ENCODE measurements around the gene FAM98B.

The FAM98B gene

DNA sequence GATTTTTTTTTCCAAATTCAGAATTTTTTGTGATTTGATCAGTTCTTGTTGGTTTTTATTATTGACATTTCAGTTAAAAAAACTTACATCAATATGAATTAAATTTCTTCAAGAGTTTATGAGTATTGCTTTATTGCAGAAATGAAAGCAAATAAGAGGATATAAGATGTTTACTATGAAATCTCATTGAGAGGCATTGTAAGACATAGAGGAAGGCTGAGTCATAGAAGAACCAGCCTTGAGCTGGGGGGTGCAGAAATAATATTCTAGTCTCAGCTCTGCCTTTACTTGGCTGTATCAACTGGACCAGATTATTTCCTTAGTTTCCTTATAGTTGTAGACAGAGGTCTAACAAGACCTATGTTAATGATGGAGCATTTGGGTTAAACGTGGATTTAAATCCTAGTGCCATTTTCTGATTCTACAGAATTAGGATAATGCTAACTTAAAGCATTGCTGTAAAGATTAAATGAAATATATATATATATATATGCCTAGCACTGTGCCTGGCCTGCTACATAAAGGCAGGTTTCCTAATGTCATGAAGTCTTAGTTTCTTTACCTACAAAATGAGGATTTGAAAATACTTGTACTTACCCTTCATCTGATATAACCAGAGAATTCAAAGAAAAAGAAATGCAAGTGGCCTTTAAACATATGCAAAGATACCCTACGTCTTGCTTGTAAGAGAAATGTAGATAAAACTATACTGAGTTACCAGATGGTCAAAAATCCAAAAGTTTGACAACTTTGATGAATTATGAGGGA, 7.3 kb downstream of the FAM98B start:
- DNase-seq, result no peak

DNA sequence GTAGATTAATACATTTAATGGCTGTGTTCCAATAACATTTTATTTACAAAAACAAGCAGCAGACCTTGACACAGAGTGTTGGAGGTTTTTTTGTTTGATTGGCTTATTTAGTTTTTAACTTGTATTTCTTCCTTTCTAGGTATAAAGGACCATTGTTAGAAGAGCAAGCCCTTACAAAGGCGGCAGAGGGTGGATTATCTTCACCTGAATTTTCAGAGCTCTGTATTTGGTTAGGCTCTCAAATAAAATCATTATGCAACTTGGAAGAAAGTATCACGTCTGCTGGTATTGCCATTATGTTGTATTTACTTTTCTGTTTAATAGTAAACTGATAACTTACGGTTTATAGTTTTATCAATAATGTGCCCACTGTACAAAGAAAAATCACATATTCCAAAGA, 10.0 kb downstream of the FAM98B start:
- no peak for DNase-seq

DNA sequence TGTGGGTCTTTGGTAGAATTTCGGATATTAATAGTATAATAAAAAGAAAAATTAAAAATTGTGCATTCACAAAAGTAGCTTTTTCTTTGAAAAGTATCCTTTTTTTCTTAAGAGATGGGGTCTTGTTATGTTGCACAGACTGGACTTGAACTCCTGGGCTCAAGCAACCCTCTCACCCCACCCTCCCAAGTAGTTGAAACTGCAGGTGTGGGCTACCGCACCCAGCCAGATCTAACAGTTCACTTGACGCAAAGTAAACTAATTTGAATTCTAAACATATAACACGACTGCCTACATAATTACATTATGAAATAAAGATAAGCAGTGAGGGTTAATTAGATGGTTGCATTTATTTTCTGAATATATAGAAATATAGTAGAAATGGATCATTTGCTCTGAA, 10.7 kb downstream of the FAM98B start:
- DNase-seq, result no peak

DNA sequence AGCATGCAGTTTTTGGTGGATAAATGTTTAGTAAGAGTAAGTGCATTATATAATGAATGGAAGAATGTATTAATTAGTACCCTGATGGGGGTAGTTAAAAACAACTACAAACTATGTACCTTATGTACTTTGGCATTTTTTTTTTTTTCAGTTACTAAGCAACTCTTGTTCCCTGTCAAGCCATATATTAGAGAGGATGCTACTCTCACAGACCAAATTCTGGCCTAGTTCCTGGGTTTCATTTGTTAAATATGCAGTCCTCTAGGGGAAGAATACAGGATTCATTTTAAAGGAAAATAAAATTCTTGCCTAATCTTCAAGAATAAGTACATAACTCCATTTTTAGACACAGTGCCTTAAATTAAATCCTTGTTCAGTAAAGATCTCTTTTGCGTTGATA, 16.9 kb downstream of the FAM98B start:
- no peak for DNase-seq

DNA sequence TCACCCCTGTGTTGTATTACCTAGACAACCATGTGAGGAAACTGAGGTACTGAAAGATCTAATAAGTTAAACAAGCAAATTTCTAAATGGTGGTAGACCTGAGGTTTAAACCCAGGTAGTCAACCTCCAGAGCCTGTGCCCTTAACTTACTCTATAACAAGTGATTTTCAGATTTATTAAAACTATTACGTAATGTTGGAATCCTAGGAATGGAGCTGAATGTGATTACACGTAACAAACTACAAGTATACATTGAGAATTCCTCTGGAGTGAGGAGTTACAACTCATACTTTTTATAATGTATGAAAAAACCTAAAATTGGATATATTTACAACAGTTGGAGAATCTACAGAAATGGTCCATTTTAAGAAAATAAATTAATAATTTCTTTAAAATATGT, 18.0 kb downstream of the FAM98B start:
- DNase-seq, result no peak

DNA sequence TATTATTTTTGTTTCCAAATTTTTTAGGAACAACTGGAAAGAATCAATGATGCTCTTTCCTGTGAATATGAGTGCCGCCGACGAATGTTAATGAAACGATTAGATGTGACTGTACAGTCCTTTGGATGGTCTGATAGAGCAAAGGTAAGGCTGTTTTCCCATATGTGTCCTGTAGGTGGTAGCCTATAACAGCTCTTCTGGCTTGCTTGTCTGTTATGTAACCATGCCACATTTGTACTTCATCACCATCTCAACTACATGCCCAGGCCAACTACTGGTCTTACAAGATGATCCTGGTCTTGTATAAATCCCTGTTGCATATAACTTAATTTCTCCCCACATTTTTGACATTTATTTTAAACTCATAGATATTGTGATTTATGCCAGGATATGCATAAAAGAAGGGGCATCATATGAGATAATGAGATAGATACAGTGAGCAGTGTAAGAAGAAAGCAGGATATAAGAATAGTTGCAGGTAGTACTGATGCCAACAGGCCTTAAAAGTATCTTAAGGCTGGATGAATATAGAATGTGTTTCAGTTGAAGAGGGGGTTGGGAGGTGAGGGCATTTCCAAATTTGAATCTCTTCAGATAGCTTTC, 20.3 kb downstream of the FAM98B start:
- DNase-seq, result no peak

DNA sequence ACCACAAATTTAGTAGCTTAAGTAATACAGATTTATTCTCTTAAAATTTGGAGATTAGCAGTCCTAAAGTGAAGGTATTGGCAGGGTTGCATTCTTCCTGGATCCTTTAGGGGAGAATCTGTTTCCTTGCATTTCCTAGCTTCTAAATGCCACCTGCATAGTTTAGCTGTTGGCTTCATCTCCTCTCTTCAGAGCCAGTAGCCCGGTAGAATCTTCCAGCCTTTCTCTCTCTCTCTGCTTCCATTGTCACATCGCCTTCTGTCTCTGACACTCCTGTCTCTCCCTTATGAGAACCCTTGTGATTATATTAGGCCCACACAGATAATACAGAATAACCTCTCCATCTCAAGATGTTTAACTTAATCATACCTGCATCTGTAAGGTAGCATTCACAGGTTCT, 21.4 kb downstream of the FAM98B start:
- DNase-seq, result no peak

DNA sequence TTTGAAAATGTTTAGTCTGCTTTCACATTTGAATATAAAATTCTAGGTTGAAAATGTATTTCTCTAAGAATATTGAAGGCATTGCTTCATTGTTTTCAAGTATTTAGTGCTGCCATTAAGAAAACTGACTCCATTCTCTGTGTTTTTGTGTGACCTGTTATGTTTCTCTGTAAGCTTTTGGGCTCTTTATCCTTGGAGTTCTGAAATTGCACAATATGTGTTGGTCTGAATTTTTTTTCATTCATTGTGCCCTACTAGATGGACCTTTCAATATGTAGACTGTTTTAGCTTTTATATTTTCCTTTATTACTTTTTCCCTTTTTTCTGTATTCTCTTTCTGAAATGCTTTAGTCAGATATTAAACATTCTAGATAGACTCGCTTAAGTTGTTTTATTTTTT, 22.2 kb downstream of the FAM98B start:
- no peak for DNase-seq

DNA sequence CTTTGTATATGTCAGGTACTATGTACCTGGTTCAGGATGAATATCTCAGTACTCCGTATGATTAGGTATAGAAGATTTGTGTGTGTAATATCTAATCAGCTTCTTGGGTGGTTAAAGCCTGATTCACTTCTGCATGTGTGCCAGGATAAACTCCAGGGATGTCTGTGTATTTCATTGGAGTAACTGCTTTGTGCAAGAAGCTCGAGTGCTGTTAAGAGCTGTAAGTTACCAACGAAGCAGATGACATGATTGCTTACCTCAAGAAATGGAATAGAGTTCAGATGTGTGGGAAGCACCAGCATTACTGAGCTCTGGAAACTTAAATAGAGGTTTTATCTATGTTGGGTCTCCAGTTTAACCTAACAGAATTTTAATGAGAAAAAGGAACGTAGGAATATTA, 23.7 kb downstream of the FAM98B start:
- DNase-seq, result no peak

DNA sequence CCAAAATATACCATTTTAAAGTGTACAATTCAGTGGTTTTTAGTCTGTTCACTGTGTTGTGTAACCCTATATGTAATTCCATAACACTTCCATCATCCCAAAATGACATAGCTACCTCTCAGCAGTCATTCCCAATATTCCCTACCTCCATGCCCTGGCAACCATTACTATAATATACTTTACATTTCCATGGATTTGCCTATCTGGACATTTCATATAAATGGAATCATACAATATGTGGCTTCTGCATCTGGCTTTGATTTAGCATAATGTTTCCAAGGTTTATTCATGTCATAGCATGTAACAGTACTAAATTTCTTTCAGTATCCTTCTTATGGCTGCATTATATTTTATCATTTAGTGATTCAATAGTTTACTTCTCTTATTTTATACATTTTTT, 25.3 kb downstream of the FAM98B start:
- DNase-seq, result no peak

DNA sequence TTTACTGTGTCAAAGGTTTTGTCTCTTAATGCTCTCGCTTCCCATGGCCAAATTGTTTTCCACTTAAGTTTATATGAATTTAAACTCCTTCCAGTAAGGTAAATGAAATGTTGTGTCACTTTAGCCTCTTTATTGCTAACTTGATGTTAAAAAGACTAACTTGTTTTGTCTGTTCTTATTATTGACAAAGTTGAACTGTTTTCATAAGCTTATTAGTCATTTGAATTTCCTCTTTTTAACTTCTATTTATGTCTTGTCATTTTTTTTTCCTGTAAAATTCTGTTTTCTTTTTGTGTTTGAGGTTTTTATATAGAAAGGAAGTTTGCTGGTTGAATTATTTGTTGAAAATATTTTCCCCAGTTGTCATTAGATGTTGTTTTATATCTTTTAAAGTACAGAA, 25.8 kb downstream of the FAM98B start:
- no peak for DNase-seq

DNA sequence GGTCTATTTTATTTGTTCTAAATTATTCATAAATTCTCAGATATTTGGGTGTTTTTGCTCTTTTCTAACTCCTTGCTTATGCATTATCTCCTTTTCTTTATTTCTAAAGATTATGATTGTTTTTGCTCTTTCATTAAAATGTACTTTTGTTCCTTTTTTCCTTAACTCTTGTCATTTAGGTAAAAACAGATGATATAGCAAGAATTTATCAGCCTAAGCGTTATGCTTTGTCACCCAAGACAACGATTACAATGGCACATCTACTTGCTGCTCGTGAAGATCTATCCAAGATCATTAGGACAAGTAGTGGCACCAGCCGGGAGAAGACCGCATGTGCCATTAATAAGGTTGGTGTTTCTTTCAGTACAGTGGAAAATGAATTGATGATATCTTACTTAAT, 27.2 kb downstream of the FAM98B start:
- DNase-seq, result no peak

DNA sequence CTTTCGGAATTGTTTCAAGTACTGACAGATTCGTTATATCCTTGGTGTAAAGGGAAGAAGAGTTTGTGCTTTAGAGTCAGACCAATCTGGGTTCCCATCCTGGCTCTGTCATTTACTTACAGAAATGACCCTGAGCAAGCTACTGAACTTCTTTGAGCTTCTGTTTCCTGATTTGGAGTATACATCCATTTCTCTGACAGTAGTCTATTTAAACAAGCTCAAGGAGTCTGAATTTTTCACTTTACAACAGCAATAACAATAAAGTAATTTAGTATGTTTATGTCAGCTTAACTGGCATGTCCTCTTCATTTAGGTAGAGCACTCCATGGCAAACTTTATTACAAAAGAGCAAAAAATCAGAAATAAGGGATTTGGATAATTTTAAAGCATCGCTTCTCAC, 27.8 kb downstream of the FAM98B start:
- no peak for DNase-seq

DNA sequence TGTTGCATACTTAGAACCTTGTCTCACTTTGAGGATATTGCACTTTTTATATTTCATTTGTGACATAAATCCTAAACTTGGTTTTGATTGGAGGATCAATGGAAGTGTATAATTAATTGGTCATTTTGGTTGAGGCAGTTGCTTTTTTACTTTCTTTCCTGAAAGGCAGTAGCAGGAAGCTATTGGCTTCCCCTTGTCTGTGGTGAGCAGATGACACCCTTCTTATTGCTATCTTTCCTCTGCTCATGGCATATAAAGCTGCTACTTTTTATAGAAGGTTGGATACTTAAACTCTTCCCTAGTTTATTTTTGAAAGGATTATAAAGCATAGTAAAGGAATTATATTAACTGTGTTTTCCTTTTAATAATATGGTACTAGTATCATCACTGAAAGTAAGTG, 28.6 kb downstream of the FAM98B start:
- DNase-seq, result no peak

DNA sequence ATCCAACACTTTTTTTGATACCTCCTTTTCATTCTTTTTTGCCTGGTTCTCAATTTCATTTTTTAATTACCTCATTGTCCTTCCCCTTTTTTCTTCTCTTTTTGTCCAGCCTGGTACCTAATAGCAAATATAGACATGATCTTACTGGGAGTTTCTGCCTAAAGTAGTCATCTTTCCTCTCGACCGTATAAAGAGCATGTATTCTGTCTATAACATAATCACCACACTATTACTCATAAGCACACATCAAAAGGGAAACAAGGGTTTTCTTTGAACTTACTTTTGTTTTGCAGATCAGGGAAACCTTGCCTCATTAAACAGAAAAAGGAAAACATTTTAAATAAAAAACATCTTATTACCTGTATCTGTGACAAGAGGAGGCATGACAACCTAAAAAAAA, 33.0 kb downstream of the FAM98B start:
- DNase-seq, result no peak

DNA sequence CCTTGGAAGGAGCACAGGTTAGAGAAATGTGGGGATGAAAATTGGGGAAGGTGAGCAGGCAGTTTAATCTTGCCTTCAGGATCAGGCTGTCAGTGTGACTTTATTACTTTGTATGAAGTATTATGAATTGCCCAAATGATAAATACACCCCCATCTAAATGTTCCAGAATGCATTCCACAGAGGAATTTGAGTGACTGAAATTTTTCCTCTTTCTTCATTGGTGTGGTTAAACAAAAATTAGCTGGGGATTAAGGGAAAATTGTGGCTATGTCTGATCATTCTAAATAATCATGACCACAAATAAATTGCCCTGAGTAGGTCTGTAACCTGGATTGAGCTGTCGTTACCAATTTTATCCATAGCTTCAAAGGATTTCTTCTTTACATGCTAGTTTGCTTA, 33.5 kb downstream of the FAM98B start:
- no peak for DNase-seq

DNA sequence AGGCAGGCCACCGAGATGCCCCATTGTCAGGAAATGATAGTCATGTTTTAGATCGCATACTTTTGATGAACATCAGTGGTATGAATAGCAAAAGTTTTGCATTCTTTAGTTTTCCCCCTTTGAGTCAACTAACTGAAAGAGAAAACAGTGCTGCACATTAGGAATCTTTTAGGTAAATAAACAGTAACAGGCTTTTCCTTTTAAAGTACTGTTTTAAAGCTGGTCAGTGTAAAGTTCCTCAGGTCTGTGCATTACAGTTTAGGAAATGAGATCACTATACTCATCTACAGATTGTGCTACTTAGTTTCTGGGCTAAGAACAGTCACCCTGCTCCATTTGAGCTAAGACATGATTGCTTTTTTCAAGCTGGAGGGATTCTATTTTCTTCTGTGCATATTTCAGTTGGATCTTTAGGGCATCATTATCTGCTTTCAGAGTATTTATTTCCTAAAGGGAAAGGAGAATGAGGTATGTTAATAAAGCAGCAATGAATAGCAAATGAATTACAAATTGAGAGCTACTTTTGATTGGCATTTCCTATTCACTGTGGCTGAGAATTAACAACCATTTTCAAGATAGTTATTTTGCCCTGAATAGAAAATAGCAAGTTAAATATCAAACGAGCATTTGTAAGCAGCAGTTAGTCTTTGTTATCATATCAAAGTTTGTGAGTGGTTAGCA, 36.5 kb downstream of the FAM98B start:
- no peak for DNase-seq

DNA sequence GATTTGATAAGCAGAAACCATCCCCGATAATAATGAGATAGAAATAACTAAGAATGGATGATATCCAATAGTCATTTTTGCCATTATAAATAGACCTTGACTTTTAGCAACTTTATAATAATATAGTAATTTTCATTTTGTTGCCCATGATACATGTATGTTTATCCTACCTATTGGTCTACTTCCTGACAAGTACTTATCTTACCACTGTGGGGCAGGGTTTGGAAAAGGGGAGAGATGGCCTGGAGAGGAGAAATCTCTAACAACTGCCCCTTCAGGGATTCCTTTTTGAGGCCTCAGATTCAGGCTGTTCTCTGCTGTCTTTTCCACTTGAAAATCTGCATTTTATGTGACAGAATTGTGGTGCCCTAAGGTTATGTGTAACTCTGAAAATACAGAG, 42.2 kb downstream of the FAM98B start:
- DNase-seq, result no peak

DNA sequence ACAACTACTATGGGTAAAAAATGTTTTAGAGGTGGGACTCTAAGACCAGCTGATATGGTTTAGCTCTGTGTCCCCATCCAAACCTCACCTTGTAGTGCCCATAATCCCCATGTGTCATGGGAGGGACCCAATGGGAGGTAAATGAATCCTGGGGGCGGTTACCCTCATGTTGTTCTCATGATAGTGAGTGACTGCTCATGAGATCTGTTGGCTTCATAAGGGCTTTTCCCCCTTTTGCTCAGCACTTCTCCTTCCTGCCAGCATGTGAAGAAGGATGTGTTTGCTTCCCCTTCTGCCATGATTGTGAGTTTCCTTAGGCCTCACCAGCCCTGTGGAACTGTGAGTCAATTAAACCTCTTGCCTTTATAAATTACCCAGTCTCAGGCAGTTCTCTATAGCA, 45.7 kb downstream of the FAM98B start:
- DNase-seq, result no peak

DNA sequence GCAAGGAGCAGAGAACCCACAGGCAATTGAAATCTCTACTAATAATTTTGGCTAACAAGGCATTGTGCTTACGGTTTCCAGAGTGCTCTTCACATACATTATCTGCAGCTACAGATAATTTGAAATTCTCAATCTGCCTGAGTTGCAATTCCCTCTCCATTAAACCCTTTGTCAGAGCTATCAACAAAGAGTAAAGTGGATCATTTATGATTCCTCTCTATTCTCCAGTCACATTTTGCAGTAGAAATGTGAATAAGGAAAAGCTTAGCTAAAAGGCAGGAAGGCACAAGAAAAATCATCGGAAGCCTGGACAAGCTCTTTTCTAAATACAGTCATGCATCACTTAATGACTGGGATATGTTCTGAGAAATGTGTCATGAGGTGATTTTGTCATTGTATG, 49.6 kb downstream of the FAM98B start:
- DNase-seq, result no peak

DNA sequence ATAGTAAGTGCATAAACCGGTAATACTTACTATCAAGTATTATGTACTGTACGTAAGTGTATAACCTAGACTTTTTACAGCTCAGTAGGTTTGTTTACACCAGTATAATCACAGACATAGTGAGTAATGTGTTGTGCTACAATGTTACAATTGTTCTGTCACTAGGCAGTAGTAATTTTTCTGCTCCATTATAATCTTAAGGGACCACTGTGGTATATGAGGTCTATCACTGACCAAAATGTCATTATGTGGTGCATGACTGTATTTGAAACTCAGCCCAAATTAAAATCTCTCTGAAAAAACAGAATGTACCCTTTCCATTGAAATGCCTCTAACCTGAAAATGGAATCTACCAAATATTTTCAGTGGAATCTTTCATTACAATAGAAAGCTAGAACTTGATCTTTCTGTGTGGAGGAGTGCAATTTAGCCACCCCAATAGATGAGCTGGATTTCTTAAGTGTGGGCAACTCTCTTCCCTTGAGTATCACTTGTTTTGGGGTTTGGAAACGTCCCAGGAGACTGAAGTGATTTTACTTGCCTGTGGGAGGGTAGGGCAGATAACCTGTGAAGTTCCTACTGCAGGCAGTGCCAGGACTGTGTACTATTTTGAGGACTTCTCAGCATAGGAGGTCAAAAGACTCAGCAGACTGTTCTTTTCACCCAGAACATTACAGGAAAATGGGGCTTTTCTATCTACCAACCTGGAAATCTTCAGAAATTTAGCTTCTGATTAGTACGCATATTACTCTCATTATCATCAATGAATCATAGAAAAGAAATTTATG, 50.9 kb downstream of the FAM98B start:
- DNase-seq, result no peak

DNA sequence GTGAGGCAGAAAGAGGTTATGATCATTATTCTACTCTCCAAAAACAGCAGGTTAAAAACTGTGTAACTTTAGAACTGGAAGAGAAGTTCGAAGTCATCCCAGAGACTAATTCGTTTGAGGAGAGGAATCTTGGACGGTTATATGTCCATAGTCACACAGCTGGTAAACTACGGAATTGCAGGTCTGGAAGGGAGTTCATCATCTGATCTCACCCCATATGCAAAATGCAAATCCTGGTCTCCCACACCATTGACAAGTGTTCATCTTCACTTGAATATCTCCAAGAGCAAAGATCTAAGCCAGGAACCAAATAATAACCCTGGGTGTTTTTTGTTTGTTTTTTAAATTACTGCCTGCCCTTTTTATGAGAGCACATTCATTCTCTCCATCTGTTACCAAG, 53.1 kb downstream of the FAM98B start:
- DNase-seq, result no peak

DNA sequence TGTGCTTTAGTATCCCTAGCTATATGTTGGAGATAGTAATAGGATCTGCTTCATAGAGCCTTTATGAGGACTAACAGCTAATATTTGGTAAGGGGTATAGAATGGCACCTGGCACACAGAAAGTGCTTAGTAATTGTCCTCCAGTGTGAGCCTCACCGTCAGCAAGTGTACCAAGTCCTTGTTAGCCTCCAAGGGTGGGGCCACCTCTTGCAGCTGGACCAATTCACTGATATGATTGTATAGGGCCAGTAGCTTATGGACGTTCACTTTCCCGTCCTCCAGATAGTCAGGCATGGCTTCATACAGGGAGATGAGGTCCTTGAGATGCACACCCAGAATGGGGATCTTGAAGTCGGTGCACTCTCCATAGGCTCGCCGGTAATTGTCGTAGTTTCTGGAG, 53.6 kb downstream of the FAM98B start:
- no peak for DNase-seq

DNA sequence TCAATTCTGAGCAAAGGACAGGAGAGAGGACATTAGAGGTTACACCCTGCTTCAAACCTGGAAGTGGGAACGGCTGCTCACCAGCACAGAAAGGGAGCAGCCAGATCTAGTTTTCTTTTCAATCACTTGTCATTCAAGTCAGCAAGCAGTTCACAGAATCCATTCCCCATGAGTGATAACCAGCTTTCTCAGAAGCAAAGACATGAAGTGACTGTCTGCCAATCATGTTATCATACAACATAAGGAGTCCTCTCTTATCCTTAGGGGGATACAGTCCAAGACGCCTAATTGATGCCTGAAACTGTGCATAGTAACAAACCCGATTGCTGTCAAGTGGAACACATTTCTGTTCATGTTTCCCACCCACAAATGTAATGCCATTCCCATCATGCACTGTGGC, 54.7 kb downstream of the FAM98B start:
- DNase-seq, result no peak
